IMR-90 (cell line): ENCODE results near the gene PBRM1. TPM values are rescaled to one million over a fixed set of nuclear protein-coding genes. Genes with fewer than 3 reads are reported as not detected.

Source experiments
- ATAC-seq: fragments of 200-7000 bp; cut with Tn5 transposase; 2 replicates; pipeline ENCODE4 v1.9.1; 2020; ENCODE audit warnings: low read depth, mild to moderate bottlenecking, moderate library complexity
- BruUV-seq: library from RNA; stranded (reverse); fragments of 400-500 nt; replicated peaks from 2 replicates; lab custom pipeline; 2021; lab: Mats Ljungman, UMichigan
- CTCF ChIA-PET: fragments of 300-600 bp; formaldehyde crosslinking; extraction: SDS; loops from one replicate; lab custom pipeline; 2021; ENCODE audit warnings: antibody characterized with exemption; lab: Yijun Ruan, JAX
- POLR2A ChIA-PET: fragments of 300-600 bp; sonication (Branson Sonifier 250); formaldehyde crosslinking; loops from one replicate; lab custom pipeline; 2022; ENCODE audit warnings: antibody characterized with exemption; ENCODE audit not compliant: unreplicated experiment; lab: Charles Lee
- DNase-seq: peaks from one replicate; pipeline ENCODE4 v3.0.0; 2013
- H2AFZ ChIP-seq: replicated peaks from 2 replicates; pipeline ENCODE3; 2013; ENCODE audit warnings: low read length, mild to moderate bottlenecking; ENCODE audit not compliant: poor library complexity
- H2AK5ac ChIP-seq: 2 replicates; pipeline ENCODE4 v1.6.1; 2013; ENCODE audit warnings: low read depth, low read length, inconsistent platforms
- H2AK9ac ChIP-seq: replicated peaks from 2 replicates; pipeline ENCODE3; 2013; ENCODE audit warnings: mild to moderate bottlenecking, low read depth, low read length, moderate library complexity; ENCODE audit not compliant: poor library complexity
- H2BK120ac ChIP-seq: 2 replicates; pipeline ENCODE4 v1.6.1; 2013; ENCODE audit warnings: low read depth, low read length, inconsistent platforms
- H2BK15ac ChIP-seq: 3 replicates; pipeline ENCODE4 v1.6.1; 2013; ENCODE audit warnings: low read depth, low read length, inconsistent platforms
- H2BK20ac ChIP-seq: 2 replicates; pipeline ENCODE4 v1.6.1; 2013; ENCODE audit warnings: low read depth, mild to moderate bottlenecking, inconsistent platforms, low read length, moderate library complexity
- H2BK5ac ChIP-seq: 2 replicates; pipeline ENCODE4 v1.6.1; 2013; ENCODE audit warnings: mild to moderate bottlenecking, low read depth, low read length, inconsistent platforms; ENCODE audit not compliant: poor library complexity, severe bottlenecking
- H3K14ac ChIP-seq: replicated peaks from 2 replicates; pipeline ENCODE4 v1.6.1; 2013; ENCODE audit warnings: low read depth, low read length, inconsistent platforms
- H3K18ac ChIP-seq: 2 replicates; pipeline ENCODE4 v1.6.1; 2013; ENCODE audit warnings: low read depth, low read length, control low read depth
- H3K23ac ChIP-seq: 2 replicates; pipeline ENCODE4 v1.6.1; 2013; ENCODE audit warnings: low read depth, low read length, inconsistent platforms
- H3K27ac ChIP-seq: 2 replicates; pipeline ENCODE4 v1.5.1; 2013; ENCODE audit warnings: mild to moderate bottlenecking, control low read depth, low read length; ENCODE audit not compliant: insufficient read depth
- H3K27me3 ChIP-seq: 2 replicates; pipeline ENCODE4 v1.6.1; 2013; ENCODE audit warnings: low read length; ENCODE audit not compliant: control insufficient read depth, insufficient read depth
- H3K36me3 ChIP-seq: 2 replicates; pipeline ENCODE4 v1.6.1; 2013; ENCODE audit warnings: low read length, mixed read lengths; ENCODE audit not compliant: control insufficient read depth, insufficient read depth
- H3K4ac ChIP-seq: 2 replicates; pipeline ENCODE4 v1.6.1; 2013; ENCODE audit warnings: low read depth, low read length, inconsistent platforms
- H3K4me1 ChIP-seq: 2 replicates; pipeline ENCODE4 v1.6.1; 2013; ENCODE audit warnings: low read length, mixed read lengths; ENCODE audit not compliant: control insufficient read depth, insufficient read depth
- H3K4me2 ChIP-seq: 2 replicates; pipeline ENCODE4 v1.6.1; 2013; ENCODE audit warnings: low read depth, mild to moderate bottlenecking, control low read depth, low read length, moderate library complexity
- H3K4me3 ChIP-seq: 2 replicates; pipeline ENCODE4 v1.5.1; 2013; ENCODE audit warnings: low read depth, mild to moderate bottlenecking, control low read depth, low read length, moderate library complexity; ENCODE audit not compliant: insufficient read depth
- H3K56ac ChIP-seq: 2 replicates; pipeline ENCODE4 v1.6.1; 2013; ENCODE audit warnings: low read length, inconsistent platforms; ENCODE audit not compliant: insufficient read depth; ENCODE audit errors: extremely low read depth
- H3K79me1 ChIP-seq, 2 experiments: 2 replicates each; pipeline ENCODE4 v1.6.1; 2013; ENCODE audit warnings: low read length in 2 of 2, inconsistent platforms in 1 of 2, low read depth in 1 of 2
- H3K9ac ChIP-seq: 2 replicates; pipeline ENCODE4 v1.6.1; 2013; ENCODE audit warnings: low read depth, low read length, control low read depth
- H3K9me1 ChIP-seq: 2 replicates; pipeline ENCODE4 v1.6.1; 2013; ENCODE audit warnings: low read length, inconsistent platforms; ENCODE audit not compliant: insufficient read depth
- H3K9me3 ChIP-seq: 2 replicates; pipeline ENCODE4 v1.6.1; 2013; ENCODE audit warnings: low read length; ENCODE audit not compliant: control insufficient read depth, insufficient read depth
- H4K20me1 ChIP-seq: 2 replicates; pipeline ENCODE4 v1.6.1; 2013; ENCODE audit warnings: low read length, inconsistent platforms; ENCODE audit not compliant: insufficient read depth
- H4K5ac ChIP-seq: 2 replicates; pipeline ENCODE4 v1.6.1; 2013; ENCODE audit warnings: mild to moderate bottlenecking, low read depth, low read length, control low read depth
- H4K8ac ChIP-seq, 2 experiments: 2 replicates each; pipeline ENCODE4 v1.6.1; 2013; ENCODE audit warnings: low read depth in 2 of 2, low read length in 2 of 2, control low read depth in 1 of 2, inconsistent platforms in 1 of 2
- H4K91ac ChIP-seq: 2 replicates; pipeline ENCODE4 v1.6.1; 2013; ENCODE audit warnings: low read depth, low read length, inconsistent platforms; ENCODE audit not compliant: insufficient read depth
- NFE2L2 ChIP-seq: fragments of 150-350 bp; IDR thresholded peaks from 2 replicates; pipeline ENCODE4 v1.6.1; 2016; ENCODE audit warnings: low read depth, mild to moderate bottlenecking, low read length
- WGBS, 2 experiments: methylation state at CpG; one replicate each; pipeline versions ENCODE4 v1.1.5 to v1.1.7; 2013; ENCODE audit warnings: missing lambda C conversion rate in 2 of 2; ENCODE audit not compliant: insufficient read length in 1 of 2; ENCODE audit errors: extremely low coverage in 2 of 2; 5-methylcytosine and 5-hydroxymethylcytosine counted together
- dilution Hi-C: fragments of 300-500 bp; cut with HindIII; formaldehyde crosslinking; loops from one replicate; pipeline ENCODE4 v1.14.3; 2018; ENCODE audit warnings: low sequenced_read_pairs; ENCODE audit not compliant: unreplicated experiment
- in situ Hi-C: fragments of 300-500 bp; cut with MboI; formaldehyde crosslinking; loops from 3 replicates; pipeline ENCODE4 v1.14.3; 2019; ENCODE audit warnings: low sequenced_read_pairs, inconsistent platforms, mixed read lengths
- intact Hi-C: fragments of 100-400 bp; cut with micrococcal nuclease; formaldehyde crosslinking; loops from 2 replicates; pipeline ENCODE4 v1.10.0; 2022
- polyA plus RNA-seq, 3 experiments: library from polyadenylated mRNA; depleted of rRNA; stranded (reverse); fragments of >200 nt; gene quantifications; 2 replicates each; pipeline ENCODE4 v1.2.3, GENCODE V29; 2012; ENCODE audit warnings: low replicate concordance in 1 of 3
- total RNA-seq: library from RNA; depleted of rRNA; stranded (reverse); fragments of >200 nt; gene quantifications from 2 replicates; pipeline ENCODE4 v1.2.3, GENCODE V29; 2012
- TF ChIP-seq, protein P1 (sequence below): conservative IDR thresholded peaks from 2 replicates; pipeline ENCODE4 v1.5.1; 2012; ENCODE audit warnings: mild to moderate bottlenecking, low read depth, low read length, improper control_type of control experiment
- TF ChIP-seq, protein P2 (sequence below): fragments of 150-350 bp; IDR thresholded peaks from 2 replicates; pipeline ENCODE4 v1.6.1; 2016; ENCODE audit warnings: low read depth, mild to moderate bottlenecking, low read length, moderate library complexity, borderline replicate concordance

PBRM1 gene
- total and polyA plus RNA-seq, 2 of the 4 experiments (the other 2 are of a cell fraction): 16.5 to 72.6 TPM

DNA sequence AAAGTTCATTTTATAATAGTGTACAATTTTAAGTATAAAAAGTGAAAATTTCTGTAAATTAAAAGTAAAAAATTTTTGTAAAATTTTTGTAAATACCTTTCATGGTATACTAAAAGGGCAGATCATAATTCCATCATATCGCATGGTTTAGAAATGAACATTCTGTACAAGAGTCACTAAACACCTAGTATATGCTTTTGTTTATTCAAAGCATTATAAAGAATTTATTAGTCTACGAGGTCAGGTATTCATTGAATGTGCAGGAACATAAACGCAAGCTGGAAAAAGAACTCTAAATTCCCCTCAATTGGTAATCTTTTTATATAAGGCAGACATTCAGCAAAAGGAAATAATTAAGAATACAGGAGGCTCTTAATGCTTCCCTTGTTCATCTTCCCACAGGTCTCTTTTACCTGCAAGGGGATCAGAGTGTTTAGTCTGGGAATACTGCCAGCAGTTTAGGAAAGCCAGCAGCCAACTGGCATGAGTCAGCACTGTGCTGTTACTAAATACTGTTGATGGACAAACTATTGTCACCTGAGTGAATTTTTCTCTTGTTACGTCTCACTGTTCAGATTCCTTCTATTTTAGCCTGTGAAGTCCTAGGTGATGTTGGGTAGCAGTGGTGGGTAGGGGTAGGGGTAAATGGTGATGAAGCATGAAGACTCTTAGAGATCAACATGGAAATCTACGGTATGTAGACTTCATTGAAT, 79.2 kb downstream of the PBRM1 start:
- Histone ChIP-seq H2BK5ac (no peak overlapping the region), H3K4me3 (no peak overlapping the region), H2BK20ac (no peak overlapping the region), H3K4me1 (peaks cover 2% of the 10 kb centered on the region; the same call in 1 of the 2 replicates), H3K27ac (no peak overlapping the region), H3K9ac (no peak overlapping the region), H2BK15ac (no peak overlapping the region), H2AK9ac (no peak overlapping the region), H2AFZ (no peak overlapping the region), H3K14ac (no peak overlapping the region), H2BK120ac (no peak overlapping the region), H2AK5ac (no peak overlapping the region), H3K4ac (no peak overlapping the region), H4K8ac (no peak overlapping the region), H3K9me1 (peaks cover 9% of the 10 kb centered on the region), H3K9me3 (peaks cover 3% of the 10 kb centered on the region), H3K79me1 (peaks cover 28 to 50% of the 10 kb centered on the region in 2 experiments), H4K5ac (no peak overlapping the region), H3K4me2 (no peak overlapping the region), H4K91ac (no peak overlapping the region), H3K36me3 (peaks cover 32% of the 10 kb centered on the region), H4K20me1 (no peaks in the 10 kb centered on the region; the same call in 1 of the 2 replicates), H3K27me3 (no peaks in the 10 kb centered on the region), H3K56ac (no peak overlapping the region), H3K18ac (no peak overlapping the region), H3K23ac (no peak overlapping the region)
- no TSS peak for BruUV-seq
- TF ChIP-seq, protein P1, sequence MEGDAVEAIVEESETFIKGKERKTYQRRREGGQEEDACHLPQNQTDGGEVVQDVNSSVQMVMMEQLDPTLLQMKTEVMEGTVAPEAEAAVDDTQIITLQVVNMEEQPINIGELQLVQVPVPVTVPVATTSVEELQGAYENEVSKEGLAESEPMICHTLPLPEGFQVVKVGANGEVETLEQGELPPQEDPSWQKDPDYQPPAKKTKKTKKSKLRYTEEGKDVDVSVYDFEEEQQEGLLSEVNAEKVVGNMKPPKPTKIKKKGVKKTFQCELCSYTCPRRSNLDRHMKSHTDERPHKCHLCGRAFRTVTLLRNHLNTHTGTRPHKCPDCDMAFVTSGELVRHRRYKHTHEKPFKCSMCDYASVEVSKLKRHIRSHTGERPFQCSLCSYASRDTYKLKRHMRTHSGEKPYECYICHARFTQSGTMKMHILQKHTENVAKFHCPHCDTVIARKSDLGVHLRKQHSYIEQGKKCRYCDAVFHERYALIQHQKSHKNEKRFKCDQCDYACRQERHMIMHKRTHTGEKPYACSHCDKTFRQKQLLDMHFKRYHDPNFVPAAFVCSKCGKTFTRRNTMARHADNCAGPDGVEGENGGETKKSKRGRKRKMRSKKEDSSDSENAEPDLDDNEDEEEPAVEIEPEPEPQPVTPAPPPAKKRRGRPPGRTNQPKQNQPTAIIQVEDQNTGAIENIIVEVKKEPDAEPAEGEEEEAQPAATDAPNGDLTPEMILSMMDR: no peak
- 0 out of 2 replicates have a peak, but pooled peaks have one; percentile 27 for TF ChIP-seq NFE2L2
- TF ChIP-seq, protein P2, sequence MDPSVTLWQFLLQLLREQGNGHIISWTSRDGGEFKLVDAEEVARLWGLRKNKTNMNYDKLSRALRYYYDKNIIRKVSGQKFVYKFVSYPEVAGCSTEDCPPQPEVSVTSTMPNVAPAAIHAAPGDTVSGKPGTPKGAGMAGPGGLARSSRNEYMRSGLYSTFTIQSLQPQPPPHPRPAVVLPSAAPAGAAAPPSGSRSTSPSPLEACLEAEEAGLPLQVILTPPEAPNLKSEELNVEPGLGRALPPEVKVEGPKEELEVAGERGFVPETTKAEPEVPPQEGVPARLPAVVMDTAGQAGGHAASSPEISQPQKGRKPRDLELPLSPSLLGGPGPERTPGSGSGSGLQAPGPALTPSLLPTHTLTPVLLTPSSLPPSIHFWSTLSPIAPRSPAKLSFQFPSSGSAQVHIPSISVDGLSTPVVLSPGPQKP: no peak
- DNase-seq: peak; percentile 41
- CTCF ChIA-PET: no interaction called here
- intact Hi-C loops (no loop called here), dilution Hi-C loops (no loop called here), in situ Hi-C loops (no loop called here)
- ATAC-seq: no peak
- WGBS, 2 experiments: no CpG with 5 or more reads among the region's 5 CpGs
- POLR2A ChIA-PET: no interaction called here
